HepG2 (cell line): ENCODE measurements around the gene MTIF2. TPM values are rescaled to one million over a fixed set of nuclear protein-coding genes. Genes with fewer than 3 reads are reported as not detected.
A peak's percentile ranks its signal among the peaks of the same experiment; 100 is the strongest.

ENCODE experiments used
- BRF2 ChIP-seq: sonication (generic); formaldehyde crosslinking; IDR thresholded peaks from 2 replicates; pipeline ENCODE4 v1.8.1; 2022; ENCODE audit warnings: mild to moderate bottlenecking, missing genetic modification reagents
- FOXC1 ChIP-seq: sonication (generic); formaldehyde crosslinking; IDR thresholded peaks from 2 replicates; pipeline ENCODE4 v1.8.0; 2022; ENCODE audit warnings: mild to moderate bottlenecking, missing genetic modification reagents, borderline replicate concordance
- RAD21 ChIP-seq: fragments of 450-650 bp; formaldehyde crosslinking; IDR thresholded peaks from 2 replicates; pipeline ENCODE4 v1.5.0; 2020; ENCODE audit warnings: mild to moderate bottlenecking
- SIX1 ChIP-seq: sonication (generic); formaldehyde crosslinking; IDR thresholded peaks from 2 replicates; pipeline ENCODE4 v1.4.0; 2020; ENCODE audit warnings: missing genetic modification reagents, borderline replicate concordance
- SP5 ChIP-seq: IDR thresholded peaks from 2 replicates; pipeline ENCODE4 v1.6.1; 2016; ENCODE audit warnings: low read depth, borderline replicate concordance
- SRF ChIP-seq: IDR thresholded peaks from 2 replicates; pipeline ENCODE4 v1.6.1; 2011; ENCODE audit warnings: mild to moderate bottlenecking, low read depth, low read length, moderate library complexity
- YEATS2 ChIP-seq: sonication (generic); formaldehyde crosslinking; IDR thresholded peaks from 2 replicates; pipeline ENCODE4 v1.4.0; 2020; ENCODE audit warnings: missing genetic modification reagents, borderline replicate concordance
- ZFP36L1 ChIP-seq: sonication (generic); formaldehyde crosslinking; IDR thresholded peaks from 2 replicates; pipeline ENCODE4 v1.8.0; 2022; ENCODE audit warnings: mild to moderate bottlenecking, missing genetic modification reagents, moderate library complexity
- ZGPAT ChIP-seq: IDR thresholded peaks from 2 replicates; pipeline ENCODE4 v1.6.1; 2016; ENCODE audit warnings: mild to moderate bottlenecking
- ZNF12 ChIP-seq: sonication (generic); formaldehyde crosslinking; IDR thresholded peaks from 2 replicates; pipeline ENCODE4 v1.5.0; 2020; ENCODE audit warnings: missing genetic modification reagents
- ZNF333 ChIP-seq: sonication (generic); formaldehyde crosslinking; IDR thresholded peaks from 2 replicates; pipeline ENCODE4 v1.4.0; 2020; ENCODE audit warnings: mild to moderate bottlenecking, missing genetic modification reagents, borderline replicate concordance
- ZNF335 ChIP-seq: sonication (generic); formaldehyde crosslinking; IDR thresholded peaks from 2 replicates; pipeline ENCODE4 v1.4.0; 2020; ENCODE audit warnings: missing genetic modification reagents
- ZNF337 ChIP-seq: sonication (generic); formaldehyde crosslinking; IDR thresholded peaks from 2 replicates; pipeline ENCODE4 v1.5.1; 2020; ENCODE audit warnings: missing genetic modification reagents, low read depth, mild to moderate bottlenecking, borderline replicate concordance
- ZNF503 ChIP-seq: sonication (generic); formaldehyde crosslinking; IDR thresholded peaks from 2 replicates; pipeline ENCODE4 v1.4.0; 2020; ENCODE audit warnings: missing genetic modification reagents
- ZNF543 ChIP-seq: sonication (generic); formaldehyde crosslinking; IDR thresholded peaks from 2 replicates; pipeline ENCODE4 v1.4.0; 2020; ENCODE audit warnings: mild to moderate bottlenecking, missing genetic modification reagents
- ZNF549 ChIP-seq: sonication (generic); formaldehyde crosslinking; IDR thresholded peaks from 2 replicates; pipeline ENCODE4 v1.5.0; 2020; ENCODE audit warnings: missing genetic modification reagents
- ZNF556 ChIP-seq: sonication (generic); formaldehyde crosslinking; IDR thresholded peaks from 2 replicates; pipeline ENCODE4 v1.4.0; 2020; ENCODE audit warnings: mild to moderate bottlenecking, missing genetic modification reagents, borderline replicate concordance
- ZNF772 ChIP-seq: sonication (generic); formaldehyde crosslinking; IDR thresholded peaks from 2 replicates; pipeline ENCODE4 v1.5.0; 2020; ENCODE audit warnings: mild to moderate bottlenecking, missing genetic modification reagents
- ZNF883 ChIP-seq: sonication (generic); formaldehyde crosslinking; IDR thresholded peaks from 2 replicates; pipeline ENCODE4 v1.5.1; 2020; ENCODE audit warnings: mild to moderate bottlenecking, missing genetic modification reagents; ENCODE audit errors: not compliant biosample characterization
- ZSCAN31 ChIP-seq: sonication (generic); formaldehyde crosslinking; IDR thresholded peaks from 2 replicates; pipeline ENCODE4 v1.5.0; 2020; ENCODE audit warnings: low read depth, mild to moderate bottlenecking, missing genetic modification reagents
- polyA plus RNA-seq, 8 experiments: library from polyadenylated mRNA; depleted of rRNA in 3 of 8; stranded (reverse) in 7 of 8; unstranded in 1 of 8; fragments of >200 nt; fragmentation: Illumina TruSeq in 4 of 8; extraction: Trizol in 4 of 8; gene quantifications; 2 replicates each; pipeline versions ENCODE4 v1.2.1 to v1.2.3, GENCODE V29; 2011 to 2016; ENCODE audit warnings: low read depth in 4 of 8, missing spikeins in 1 of 8, mixed read lengths in 1 of 8; ENCODE audit not compliant: insufficient read depth in 1 of 8
- total RNA-seq, 5 experiments: library from RNA; depleted of rRNA; stranded (reverse); fragments of >200 nt; fragmentation: Illumina TruSeq; extraction: Trizol; gene quantifications; 2 replicates each; pipeline ENCODE4 v1.2.3, GENCODE V29; 2016; ENCODE audit warnings: low read depth in 1 of 5
- TF ChIP-seq, protein P1 (sequence below), 2 experiments: fragments of 450-650 bp in 1 of 2; sonication (generic) in 1 of 2; formaldehyde crosslinking; IDR thresholded peaks; 2 replicates each; pipeline versions ENCODE4 v1.5.0 to v1.8.0; 2020 to 2022; ENCODE audit warnings: mild to moderate bottlenecking in 1 of 2, missing genetic modification reagents in 1 of 2
- TF ChIP-seq, protein P2 (sequence below): sonication (generic); formaldehyde crosslinking; IDR thresholded peaks from 2 replicates; pipeline ENCODE4 v1.4.0; 2020; ENCODE audit warnings: mild to moderate bottlenecking, low read depth, missing genetic modification reagents
- TF ChIP-seq, protein P3 (sequence below): IDR thresholded peaks from 2 replicates; pipeline ENCODE4 v1.6.1; 2016; ENCODE audit warnings: missing genetic modification reagents, missing compliant biosample characterization

Gene MTIF2
- total and polyA plus RNA-seq, 2 of the 13 experiments (the other 11 are each of a cell fraction or from before 2014, with no cell fraction given) = 32.1 to 92.1 TPM

- no peak for TF ChIP-seq ZNF556 (CRISPR knock-in tag)
- no peak for TF ChIP-seq ZNF549 (CRISPR knock-in tag)
- TF ChIP-seq ZNF333 (CRISPR knock-in tag) = 0 out of 2 replicates have a peak, but pooled peaks have one; percentile 39
- 0 out of 2 replicates have a peak, but pooled peaks have one; percentile 25 for TF ChIP-seq RAD21
- TF ChIP-seq ZNF12 (CRISPR knock-in tag) = peak; percentile 47; the same call in 1 of the 2 replicates
- TF ChIP-seq SRF = peak; percentile 97
- TF ChIP-seq YEATS2 = no peak
- no peak for TF ChIP-seq ZNF337 (CRISPR knock-in tag)
- TF ChIP-seq, protein P1, sequence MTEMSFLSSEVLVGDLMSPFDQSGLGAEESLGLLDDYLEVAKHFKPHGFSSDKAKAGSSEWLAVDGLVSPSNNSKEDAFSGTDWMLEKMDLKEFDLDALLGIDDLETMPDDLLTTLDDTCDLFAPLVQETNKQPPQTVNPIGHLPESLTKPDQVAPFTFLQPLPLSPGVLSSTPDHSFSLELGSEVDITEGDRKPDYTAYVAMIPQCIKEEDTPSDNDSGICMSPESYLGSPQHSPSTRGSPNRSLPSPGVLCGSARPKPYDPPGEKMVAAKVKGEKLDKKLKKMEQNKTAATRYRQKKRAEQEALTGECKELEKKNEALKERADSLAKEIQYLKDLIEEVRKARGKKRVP (CRISPR knock-in tag; IDR thresholded peaks at IDR 0.05) = no peak
- no peak for TF ChIP-seq SIX1 (CRISPR knock-in tag)
- TF ChIP-seq, protein P2, sequence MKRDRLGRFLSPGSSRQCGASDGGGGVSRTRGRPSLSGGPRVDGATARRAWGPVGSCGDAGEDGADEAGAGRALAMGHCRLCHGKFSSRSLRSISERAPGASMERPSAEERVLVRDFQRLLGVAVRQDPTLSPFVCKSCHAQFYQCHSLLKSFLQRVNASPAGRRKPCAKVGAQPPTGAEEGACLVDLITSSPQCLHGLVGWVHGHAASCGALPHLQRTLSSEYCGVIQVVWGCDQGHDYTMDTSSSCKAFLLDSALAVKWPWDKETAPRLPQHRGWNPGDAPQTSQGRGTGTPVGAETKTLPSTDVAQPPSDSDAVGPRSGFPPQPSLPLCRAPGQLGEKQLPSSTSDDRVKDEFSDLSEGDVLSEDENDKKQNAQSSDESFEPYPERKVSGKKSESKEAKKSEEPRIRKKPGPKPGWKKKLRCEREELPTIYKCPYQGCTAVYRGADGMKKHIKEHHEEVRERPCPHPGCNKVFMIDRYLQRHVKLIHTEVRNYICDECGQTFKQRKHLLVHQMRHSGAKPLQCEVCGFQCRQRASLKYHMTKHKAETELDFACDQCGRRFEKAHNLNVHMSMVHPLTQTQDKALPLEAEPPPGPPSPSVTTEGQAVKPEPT (CRISPR knock-in tag) = no peak
- no peak for TF ChIP-seq ZGPAT (CRISPR knock-in tag)
- TF ChIP-seq SP5 (CRISPR knock-in tag) = no peak
- TF ChIP-seq ZSCAN31 (CRISPR knock-in tag) = no peak
- TF ChIP-seq BRF2 (CRISPR knock-in tag) = 0 out of 2 replicates have a peak, but pooled peaks have one; percentile 71
- no peak for TF ChIP-seq ZFP36L1 (CRISPR knock-in tag)
- TF ChIP-seq FOXC1 (CRISPR knock-in tag) = peak; percentile 92; the same call in 1 of the 2 replicates
- TF ChIP-seq ZNF772 (CRISPR knock-in tag) = peak; percentile 59; the same call in 1 of the 2 replicates
- TF ChIP-seq ZNF503 (CRISPR knock-in tag) = no peak
- no peak for TF ChIP-seq ZNF335 (CRISPR knock-in tag)
- 0 out of 2 replicates have a peak, but pooled peaks have one; percentile 2 for TF ChIP-seq ZNF543 (CRISPR knock-in tag)
- TF ChIP-seq ZNF883 (CRISPR knock-in tag) = no peak
- TF ChIP-seq, protein P3, sequence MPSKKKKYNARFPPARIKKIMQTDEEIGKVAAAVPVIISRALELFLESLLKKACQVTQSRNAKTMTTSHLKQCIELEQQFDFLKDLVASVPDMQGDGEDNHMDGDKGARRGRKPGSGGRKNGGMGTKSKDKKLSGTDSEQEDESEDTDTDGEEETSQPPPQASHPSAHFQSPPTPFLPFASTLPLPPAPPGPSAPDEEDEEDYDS = no peak
These were observed 37.4 kb downstream of the MTIF2 start (continued) for GRCh38 chr2:55231546-55232083.
